GM21390 (cell line): Measurements from ENCODE around the gene IL34.

Experiments used
- ATAC-seq: cut with Tn5 transposase; IDR thresholded peaks from one replicate; pipeline ENCODE4 v1.9.1; 2021; ENCODE audit not compliant: unreplicated experiment

IL34 gene

GRCh38 chr16:70676675-70677498, 30.5 kb downstream of the IL34 start:
- ATAC-seq: no peak

GRCh38 chr16:70677499-70678120, 31.3 kb downstream of the IL34 start:
- ATAC-seq: no peak

- no peak for ATAC-seq
Measured at GRCh38 chr16:70678121-70678897, 31.9 kb downstream of the IL34 start.

GRCh38 chr16:70678898-70679670, 32.7 kb downstream of the IL34 start:
- no peak for ATAC-seq

- ATAC-seq: no peak
Measured at GRCh38 chr16:70679671-70680494, 33.5 kb downstream of the IL34 start.

- no peak for ATAC-seq
Measured at GRCh38 chr16:70680495-70681381, 34.4 kb downstream of the IL34 start.

GRCh38 chr16:70681382-70682238, 35.3 kb downstream of the IL34 start:
- ATAC-seq: no peak

GRCh38 chr16:70682239-70683145, 36.1 kb downstream of the IL34 start:
- ATAC-seq: no peak

- no peak for ATAC-seq
Measured at GRCh38 chr16:70683146-70683944, 37.0 kb downstream of the IL34 start.

- ATAC-seq: no peak
Measured at GRCh38 chr16:70684146-70685060, 38.0 kb downstream of the IL34 start.

GRCh38 chr16:70685061-70685937, 38.9 kb downstream of the IL34 start:
- no peak for ATAC-seq

GRCh38 chr16:70685938-70686375, 39.6 kb downstream of the IL34 start, which contains the start of gene MTSS2:
TSS of gene MTSS2 (minus strand) at chr16:70686053. CDS start at chr16:70685791, 262 bp downstream.
- ATAC-seq: no peak

- ATAC-seq: no peak
Measured at GRCh38 chr16:70686376-70687101, 40.2 kb downstream of the IL34 start.
